Middle frontal gyrus (tissue), 1 donor: ENCODE measurements around the gene SEC14L5.

Source experiments
- DNase-seq: peaks from one replicate; pipeline ENCODE4 v3.0.0-alpha.2; 2015; ENCODE audit warnings: low spot score; ENCODE audit errors: extremely low spot score

The SEC14L5 gene

GRCh38 chr16:5066511-5066910, 108.4 kb downstream of the SEC14L5 start:
- DNase-seq: no peak
